Heart left ventricle (tissue), 13 donors: ENCODE data around the gene DCAKD.

ENCODE experiments used
- POLR2A ChIP-seq, 2 donors: fragments of 450-650 bp; IDR thresholded peaks; one replicate each; pipeline ENCODE4 v1.6.1; 2017; ENCODE audit warnings: antibody characterized with exemption in 2 of 2, mild to moderate bottlenecking in 2 of 2, moderate library complexity in 2 of 2
- TF ChIP-seq, protein P1 (sequence below), 12 donors: fragments of 200-600 bp; sonication (generic) in 4 of 12; IDR thresholded peaks; one replicate each; pipeline versions ENCODE4 v1.5.0 to v1.8.0; 2018 to 2022; ENCODE audit warnings: antibody characterized with exemption in 12 of 12, mild to moderate bottlenecking in 5 of 12
- donor health status: ischemic (EF 13 %, LVEDD 7.1; RV severe dilation, severe dysfunction).
- donor health status: DM: no; HTN: yes; CAD: no.
- donor health status: DM: no; HTN: no; CAD: no.
- donor health status: ischemic (EF 25% LVEDD 6.9; RV normal size, moderate dysfunction).
- donor health status: ischemic (EF 25% LVEDD 5.7; RV mildly dilated, moderate dysfunction).
- donor health status: ischemic (EF 35%, LVEDD 5.7; RV mildly dilated, moderate dysfunction).
- donor health status: nonischemic (EF 11% LVEDD 7.7; RV severe dilation, severe dysfunction).
- donor health status: DM: yes; HTN: yes; CAD: no.
- donor health status: PGD.
- donor health status: ischemic (EF 29% LVEDD 5.4; RV normal size, mild dysfunction).
- donor health status: nonischemic (EF 23%, LVEDD 6.1; RV moderate dilation, normal function).

- TF ChIP-seq, protein P1, sequence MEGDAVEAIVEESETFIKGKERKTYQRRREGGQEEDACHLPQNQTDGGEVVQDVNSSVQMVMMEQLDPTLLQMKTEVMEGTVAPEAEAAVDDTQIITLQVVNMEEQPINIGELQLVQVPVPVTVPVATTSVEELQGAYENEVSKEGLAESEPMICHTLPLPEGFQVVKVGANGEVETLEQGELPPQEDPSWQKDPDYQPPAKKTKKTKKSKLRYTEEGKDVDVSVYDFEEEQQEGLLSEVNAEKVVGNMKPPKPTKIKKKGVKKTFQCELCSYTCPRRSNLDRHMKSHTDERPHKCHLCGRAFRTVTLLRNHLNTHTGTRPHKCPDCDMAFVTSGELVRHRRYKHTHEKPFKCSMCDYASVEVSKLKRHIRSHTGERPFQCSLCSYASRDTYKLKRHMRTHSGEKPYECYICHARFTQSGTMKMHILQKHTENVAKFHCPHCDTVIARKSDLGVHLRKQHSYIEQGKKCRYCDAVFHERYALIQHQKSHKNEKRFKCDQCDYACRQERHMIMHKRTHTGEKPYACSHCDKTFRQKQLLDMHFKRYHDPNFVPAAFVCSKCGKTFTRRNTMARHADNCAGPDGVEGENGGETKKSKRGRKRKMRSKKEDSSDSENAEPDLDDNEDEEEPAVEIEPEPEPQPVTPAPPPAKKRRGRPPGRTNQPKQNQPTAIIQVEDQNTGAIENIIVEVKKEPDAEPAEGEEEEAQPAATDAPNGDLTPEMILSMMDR (IDR thresholded peaks at IDR 0.05): no peak
- TF ChIP-seq POLR2A (IDR thresholded peaks at IDR 0.05): no peak
Measured at GRCh38 chr17:45098081-45098868, 46.8 kb upstream of the DCAKD start.
